H1 (cell line): Measurements from ENCODE around the gene SMG9. TPM values are rescaled to one million over a fixed set of nuclear protein-coding genes. Genes with fewer than 3 reads are reported as not detected.

Source experiments
- BACH1 ChIP-seq: IDR thresholded peaks from 2 replicates; pipeline ENCODE4 v1.6.1; 2012; ENCODE audit warnings: low read length, improper control_type of control experiment
- polyA plus RNA-seq, 7 experiments: library from polyadenylated mRNA; depleted of rRNA in 3 of 7; stranded (reverse) in 5 of 7; unstranded in 2 of 7; fragments of >200 nt in 5 of 7; fragments of 200-250 nt in 2 of 7; gene quantifications; 1 replicate in 5 of 7; 2 replicates in 1 of 7; 4 replicates in 1 of 7; pipeline versions ENCODE4 v1.2.1 to v1.2.3, GENCODE V29; 2011 to 2013; ENCODE audit warnings: missing spikeins in 2 of 7, mixed read lengths in 2 of 7
- total RNA-seq: library from RNA; stranded (reverse); fragmentation: NEBNext Ultra II Directional; extraction: Animal tissue kit (Norgen Biotek cat#: 25700); gene quantifications from 2 replicates; pipeline ENCODE4 v1.2.1, GENCODE V29; 2021

SMG9 gene
- total and polyA plus RNA-seq, 2 of the 8 experiments (the other 6 are each of a cell fraction or from before 2014, with no cell fraction given), result 20.4 to 28.7 TPM

DNA sequence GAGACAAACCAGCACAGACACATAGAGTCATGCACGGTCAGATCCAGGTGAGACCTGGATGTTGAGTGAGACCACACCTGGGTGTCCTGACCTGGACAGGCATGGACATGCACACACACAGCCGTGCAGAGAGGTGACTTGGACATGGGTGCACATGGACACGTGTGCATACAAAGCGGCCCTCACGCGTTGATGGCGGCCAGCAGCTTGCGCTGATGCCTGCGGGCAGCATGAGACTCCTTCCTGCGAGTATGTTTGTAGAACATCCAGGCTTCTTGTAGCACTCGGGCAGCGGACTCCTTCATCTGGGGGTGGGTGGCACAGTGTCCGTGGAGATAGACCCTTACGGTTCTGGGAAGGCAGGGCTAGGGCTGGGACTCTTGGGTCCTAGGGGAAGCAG, 14.5 kb upstream of the SMG9 start (continued):
- no peak for TF ChIP-seq BACH1
